GM19463 (cell line): Measurements from ENCODE around the gene SYT15.
"Not testable (repeated sequence)": the region's sequence is repeated elsewhere in the genome, so short reads cannot be mapped to it uniquely, and the experiment has no call there.

ENCODE experiments used
- ATAC-seq: cut with Tn5 transposase; IDR thresholded peaks from one replicate; pipeline ENCODE4 v1.9.1; 2021; ENCODE audit warnings: mild to moderate bottlenecking, moderate library complexity; ENCODE audit not compliant: unreplicated experiment

Gene SYT15

GRCh38 chr10:46556515-46557318, 22.2 kb upstream of the SYT15 start, which contains the start of gene GPRIN2:
TSS of gene GPRIN2 (minus strand) at chr10:46556658. CDS start at chr10:46550736, 5,922 bp downstream.
- ATAC-seq: no peak

GRCh38 chr10:46557319-46558121, 21.4 kb upstream of the SYT15 start:
- ATAC-seq: no peak

GRCh38 chr10:46558122-46558391, 20.9 kb upstream of the SYT15 start:
- ATAC-seq: no peak

DNA sequence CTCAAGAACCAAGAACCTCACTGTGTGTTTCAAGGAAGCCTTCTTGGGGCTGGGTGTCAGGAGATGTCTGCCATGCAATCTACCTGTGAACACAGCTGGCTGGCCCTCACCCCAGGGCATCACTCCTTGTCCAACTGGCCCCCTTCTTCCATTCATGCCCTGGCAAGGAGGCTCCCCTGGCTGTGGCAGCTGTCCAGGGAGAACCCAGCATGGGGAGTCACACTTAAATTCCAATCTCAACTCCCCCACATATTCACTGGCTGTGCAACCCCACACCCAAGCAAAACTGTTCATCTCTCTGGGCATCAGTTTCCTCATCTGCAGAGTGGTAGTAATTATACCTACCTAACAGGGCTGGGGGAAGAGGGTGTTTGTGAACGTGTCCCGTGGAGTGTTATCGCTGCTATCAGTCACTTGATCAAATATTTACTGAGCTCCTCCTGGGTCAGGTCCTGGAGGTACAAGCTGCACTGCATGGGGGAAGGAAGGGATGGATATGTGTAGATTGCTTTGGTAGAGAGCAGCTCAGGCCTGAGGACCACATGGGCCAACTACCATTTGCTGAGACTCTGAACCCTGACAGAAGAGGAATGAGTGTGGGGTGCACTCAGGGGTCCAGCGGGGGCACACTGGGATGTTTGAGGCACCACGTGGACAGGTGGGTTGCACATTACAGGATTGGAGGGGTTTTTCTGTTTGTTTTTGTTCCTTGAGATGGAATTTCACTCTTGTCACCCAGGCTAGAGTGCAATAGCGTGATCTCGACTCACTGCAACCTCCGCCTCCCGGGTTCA, 20.3 kb upstream of the SYT15 start:
- ATAC-seq: no peak

GRCh38 chr10:46559231-46559671, 19.7 kb upstream of the SYT15 start:
- ATAC-seq: no peak

GRCh38 chr10:46560381-46560780, 18.5 kb upstream of the SYT15 start:
- ATAC-seq: no peak

DNA sequence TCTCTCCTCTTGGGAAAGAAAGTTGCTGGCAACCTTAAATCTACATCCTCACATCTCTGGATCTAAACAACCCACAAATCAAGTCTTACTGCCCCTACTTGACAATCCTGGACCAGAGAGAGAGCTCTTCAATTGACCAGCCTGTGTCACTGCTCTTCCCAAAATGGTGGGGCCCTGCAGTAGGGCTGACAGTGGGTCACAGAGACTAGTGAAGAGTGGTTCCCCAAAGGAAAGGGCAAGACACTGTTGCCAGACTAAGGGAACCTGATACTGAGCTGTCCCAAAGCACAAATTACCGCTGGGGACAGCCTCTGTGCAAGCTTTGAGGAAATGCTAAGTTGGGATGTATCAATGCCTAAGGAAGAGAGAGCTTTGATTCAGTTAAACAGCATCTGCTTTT, 18.0 kb upstream of the SYT15 start:
- ATAC-seq: no peak

DNA sequence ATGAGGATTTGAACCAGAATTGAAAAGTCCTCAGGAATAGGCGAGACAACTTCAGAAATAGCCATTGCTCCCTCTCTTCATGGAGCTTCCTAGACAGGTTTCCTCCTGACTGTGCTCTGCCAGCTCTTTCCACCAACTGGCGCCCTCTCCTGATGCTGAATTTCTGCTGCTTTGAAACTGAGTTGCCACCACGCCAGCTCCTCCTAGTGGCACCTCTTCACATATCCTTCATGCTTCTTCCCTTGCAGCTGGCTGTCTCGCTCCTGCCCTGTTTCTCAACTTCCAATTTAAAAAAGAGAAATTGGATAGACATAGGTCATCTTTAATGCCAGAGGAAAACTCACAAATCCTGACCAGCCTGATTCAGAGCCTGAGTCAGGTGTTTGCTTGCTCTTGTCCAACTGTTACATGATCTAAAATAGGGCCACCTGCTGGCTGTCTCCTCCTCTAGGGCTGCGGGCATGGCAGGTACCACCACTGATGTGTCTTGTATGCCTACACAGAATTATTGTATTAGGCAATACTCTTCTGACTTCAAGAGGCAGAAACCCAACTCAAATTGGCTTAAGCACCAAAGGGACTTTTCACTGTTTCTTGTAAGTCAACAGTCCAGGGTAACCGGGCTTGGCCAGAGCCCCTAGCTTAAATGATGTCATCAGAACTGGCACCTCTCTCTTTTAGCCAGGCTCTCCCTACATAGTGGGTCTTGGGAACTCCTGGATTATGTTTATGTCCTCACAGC, 13.2 kb upstream of the SYT15 start:
- peak; percentile 83 for ATAC-seq

- ATAC-seq: not testable (repeated sequence)
Measured at GRCh38 chr10:46567151-46567550, 11.8 kb upstream of the SYT15 start.

- ATAC-seq: not testable (repeated sequence)
Measured at GRCh38 chr10:46570655-46571054, 8.3 kb upstream of the SYT15 start.

GRCh38 chr10:46572765-46573164, 6.2 kb upstream of the SYT15 start:
- ATAC-seq: not testable (repeated sequence)

DNA sequence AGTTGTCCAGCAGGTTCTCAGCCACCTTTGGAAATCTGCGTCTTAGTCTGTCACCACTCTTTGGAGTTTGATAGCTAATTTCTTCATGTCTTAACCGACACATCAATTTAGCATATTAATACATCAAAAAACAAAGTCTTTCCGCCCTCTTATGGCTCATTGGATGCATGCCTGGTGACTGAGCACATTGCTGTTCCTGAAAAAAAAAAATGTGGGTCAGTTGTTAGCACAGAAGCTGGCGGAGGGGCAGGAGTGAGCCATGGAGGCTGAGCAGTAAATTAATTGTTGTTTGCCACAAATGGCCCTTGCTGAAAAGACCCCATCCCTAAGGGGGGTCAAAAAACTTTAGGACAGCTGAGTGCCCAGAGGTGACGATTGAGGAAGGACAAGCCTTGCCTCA, 5.6 kb upstream of the SYT15 start:
- not testable (repeated sequence) for ATAC-seq

DNA sequence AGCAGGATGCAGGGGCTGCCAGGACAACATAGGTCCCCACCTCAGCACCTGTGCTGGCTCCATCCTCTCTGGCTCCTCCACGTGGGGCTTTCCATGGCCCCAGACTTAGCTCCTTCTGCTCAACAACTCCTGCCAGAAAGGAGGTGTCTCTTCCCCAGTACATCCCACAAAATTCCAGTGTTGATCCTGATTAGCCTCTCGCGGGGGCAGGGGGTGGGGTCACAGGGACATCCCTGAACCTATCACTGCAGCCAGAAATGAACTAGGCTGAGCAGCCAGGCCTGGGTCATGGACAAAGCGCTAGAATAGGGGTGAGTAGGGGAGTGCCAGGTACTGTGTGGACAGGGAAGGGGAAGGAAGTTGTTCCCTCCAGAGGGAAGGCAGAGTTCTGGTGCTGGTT, 5.0 kb upstream of the SYT15 start:
- ATAC-seq: not testable (repeated sequence)

- ATAC-seq: not testable (repeated sequence)
Measured at GRCh38 chr10:46577624-46578473, 1.1 kb upstream of the SYT15 start.

DNA sequence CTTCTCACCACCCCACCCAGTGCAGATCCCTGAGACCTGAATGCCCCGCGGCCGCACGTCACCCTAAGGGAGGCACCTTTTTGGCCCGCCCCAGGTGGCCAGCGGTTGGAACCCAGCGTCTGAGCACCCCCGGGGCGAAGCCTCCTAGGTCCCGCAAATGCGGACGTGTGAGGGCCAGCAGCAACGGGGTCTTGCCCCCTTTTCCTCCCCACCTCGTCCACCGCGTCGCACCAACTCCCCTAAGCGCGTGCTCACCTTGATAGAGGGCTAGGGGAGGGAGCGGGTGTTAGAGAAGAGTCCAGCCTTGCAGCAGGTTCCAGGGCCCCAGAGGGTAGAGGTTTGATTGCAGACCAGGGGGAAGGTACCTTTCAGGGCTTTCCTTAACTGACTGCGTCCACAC, 450 bp downstream of the SYT15 start:
- not testable (repeated sequence) for ATAC-seq

- not testable (repeated sequence) for ATAC-seq
Measured at GRCh38 chr10:46581997-46582396, 3.1 kb downstream of the SYT15 start.

- not testable (repeated sequence) for ATAC-seq
Measured at GRCh38 chr10:46582568-46582967, 3.6 kb downstream of the SYT15 start.

DNA sequence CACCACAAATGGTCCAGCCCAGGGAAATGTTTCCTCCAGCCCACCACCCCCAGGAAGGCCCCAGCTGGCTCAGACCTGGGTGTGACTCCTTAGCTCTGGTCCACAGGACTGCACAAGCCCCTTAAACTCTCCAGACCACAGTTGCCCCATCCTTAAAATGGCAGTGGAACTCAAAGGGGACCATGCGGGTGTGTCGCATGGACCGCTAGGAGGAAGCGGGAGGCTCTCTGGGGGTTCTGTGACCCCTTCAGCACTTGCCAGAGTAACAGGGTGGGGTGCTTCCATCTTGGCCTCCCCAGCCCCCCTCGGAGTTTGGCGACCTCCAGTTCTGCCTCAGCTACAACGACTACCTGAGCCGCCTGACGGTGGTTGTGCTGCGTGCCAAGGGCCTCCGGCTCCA, 5.3 kb downstream of the SYT15 start:
- not testable (repeated sequence) for ATAC-seq

- not testable (repeated sequence) for ATAC-seq
Measured at GRCh38 chr10:46585246-46585645, 6.3 kb downstream of the SYT15 start.

DNA sequence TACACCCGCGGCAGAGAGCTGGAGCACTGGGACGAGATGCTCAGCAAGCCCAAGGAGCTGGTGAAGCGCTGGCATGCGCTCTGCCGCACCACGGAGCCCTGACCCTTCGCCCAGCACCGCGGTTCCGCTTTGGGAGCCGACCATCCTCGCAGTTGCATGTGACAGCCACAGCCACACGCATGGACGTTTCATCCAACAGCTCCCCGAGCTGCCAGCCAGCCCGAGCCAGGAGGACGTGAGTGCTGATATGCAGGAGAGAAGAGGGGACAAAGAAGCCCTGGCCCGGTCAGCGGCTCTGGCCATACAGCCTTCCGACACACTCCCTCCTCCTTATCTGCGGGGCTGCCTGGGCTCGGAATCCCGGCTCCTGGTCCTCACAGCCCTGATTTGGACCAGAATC, 8.6 kb downstream of the SYT15 start:
- ATAC-seq: not testable (repeated sequence)
